Panc1 (cell line): ENCODE data around the gene ATXN10. TPM values are rescaled to one million over a fixed set of nuclear protein-coding genes. Genes with fewer than 3 reads are reported as not detected.

ENCODE experiments used
- ATAC-seq: fragments of 200-7000 bp; cut with Tn5 transposase; 2 replicates; pipeline ENCODE4 v1.9.1; 2020; ENCODE audit warnings: mild to moderate bottlenecking, moderate library complexity
- BruUV-seq: library from RNA; stranded (reverse); fragments of 400-500 nt; replicated peaks from 2 replicates; lab custom pipeline; 2021; lab: Mats Ljungman, UMichigan
- CTCF ChIA-PET: fragments of 300-600 bp; sonication (Branson Sonifier 250); formaldehyde crosslinking; loops from one replicate; lab custom pipeline; 2022; ENCODE audit warnings: antibody characterized with exemption; lab: Charles Lee
- POLR2A ChIA-PET: fragments of 300-600 bp; sonication (Branson Sonifier 250); formaldehyde crosslinking; loops from one replicate; lab custom pipeline; 2022; ENCODE audit warnings: antibody characterized with exemption; lab: Charles Lee
- DNase-seq: peaks from one replicate; pipeline ENCODE4 v3.0.0-alpha.2; 2010; ENCODE audit warnings: low read depth, low spot score
- H3K27ac ChIP-seq: 2 replicates; pipeline ENCODE4 v1.5.1; 2011; ENCODE audit warnings: mild to moderate bottlenecking, low read length, inconsistent platforms
- H3K27me3 ChIP-seq: fragments of 200-500 bp; sonication (Bioruptor generic); 2 replicates; pipeline ENCODE4 v1.6.0; 2014; ENCODE audit warnings: low read length, inconsistent platforms; ENCODE audit not compliant: control insufficient read depth, insufficient read depth
- H3K36me3 ChIP-seq: fragments of 200-500 bp; sonication (Bioruptor generic); 2 replicates; pipeline ENCODE4 v1.5.1; 2014; ENCODE audit warnings: inconsistent platforms, mild to moderate bottlenecking, low read length, moderate library complexity; ENCODE audit not compliant: control insufficient read depth, insufficient read depth
- H3K4me1 ChIP-seq: 2 replicates; pipeline ENCODE4 v1.5.1; 2011; ENCODE audit warnings: inconsistent platforms, mild to moderate bottlenecking, low read length, moderate library complexity; ENCODE audit not compliant: control insufficient read depth, insufficient read depth
- H3K4me3 ChIP-seq, 2 experiments: 2 replicates each; pipeline ENCODE4 v1.5.1; 2011 to 2012; ENCODE audit warnings: low read depth in 2 of 2, low read length in 2 of 2, mild to moderate bottlenecking in 2 of 2, inconsistent platforms in 1 of 2, moderate library complexity in 1 of 2
- H3K9me3 ChIP-seq: fragments of 200-500 bp; sonication (Bioruptor generic); 2 replicates; pipeline ENCODE4 v1.5.1; 2014; ENCODE audit warnings: low read depth, mild to moderate bottlenecking, inconsistent platforms, low read length, moderate library complexity; ENCODE audit not compliant: control insufficient read depth, insufficient read depth
- POLR2AphosphoS5 ChIP-seq: IDR thresholded peaks from 2 replicates; pipeline ENCODE4 v1.6.1; 2012; ENCODE audit warnings: mild to moderate bottlenecking, low read depth, low read length, moderate library complexity
- SIN3A ChIP-seq: IDR thresholded peaks from 2 replicates; pipeline ENCODE4 v1.6.1; 2012; ENCODE audit warnings: low read depth, mild to moderate bottlenecking, low read length, moderate library complexity, borderline replicate concordance; ENCODE audit not compliant: insufficient read depth
- TCF7L2 ChIP-seq: IDR thresholded peaks from 2 replicates; pipeline ENCODE4 v1.6.1; 2011; ENCODE audit warnings: mild to moderate bottlenecking, low read depth, low read length, inconsistent platforms
- in situ Hi-C: cut with HindIII; loops from 2 replicates; pipeline ENCODE4 v1.10.0; 2016; ENCODE audit warnings: low sequenced_read_pairs, low pct_unique_long_range_greater_than_20kb
- intact Hi-C: fragments of 100-400 bp; cut with micrococcal nuclease; formaldehyde crosslinking; loops from one replicate; pipeline ENCODE4 v1.10.0; 2022; ENCODE audit not compliant: unreplicated experiment
- total RNA-seq: library from RNA; stranded (reverse); gene quantifications from one replicate; pipeline ENCODE4 v1.2.1, GENCODE V29; 2021; ENCODE audit not compliant: unreplicated experiment
- TF ChIP-seq, protein P1 (sequence below): fragments of 450-650 bp; IDR thresholded peaks from 2 replicates; pipeline ENCODE4 v1.5.1; 2017; ENCODE audit warnings: mild to moderate bottlenecking
- TF ChIP-seq, protein P2 (sequence below), 2 experiments: IDR thresholded peaks; 2 replicates each; pipeline ENCODE4 v1.6.1; 2011 to 2012; ENCODE audit warnings: low read depth in 2 of 2, control low read depth in 1 of 2, low read length in 1 of 2, mild to moderate bottlenecking in 1 of 2, moderate library complexity in 1 of 2; ENCODE audit not compliant: insufficient read depth in 1 of 2

Gene ATXN10
- total RNA-seq, 1 experiment from 2014 or later: 184 TPM

DNA sequence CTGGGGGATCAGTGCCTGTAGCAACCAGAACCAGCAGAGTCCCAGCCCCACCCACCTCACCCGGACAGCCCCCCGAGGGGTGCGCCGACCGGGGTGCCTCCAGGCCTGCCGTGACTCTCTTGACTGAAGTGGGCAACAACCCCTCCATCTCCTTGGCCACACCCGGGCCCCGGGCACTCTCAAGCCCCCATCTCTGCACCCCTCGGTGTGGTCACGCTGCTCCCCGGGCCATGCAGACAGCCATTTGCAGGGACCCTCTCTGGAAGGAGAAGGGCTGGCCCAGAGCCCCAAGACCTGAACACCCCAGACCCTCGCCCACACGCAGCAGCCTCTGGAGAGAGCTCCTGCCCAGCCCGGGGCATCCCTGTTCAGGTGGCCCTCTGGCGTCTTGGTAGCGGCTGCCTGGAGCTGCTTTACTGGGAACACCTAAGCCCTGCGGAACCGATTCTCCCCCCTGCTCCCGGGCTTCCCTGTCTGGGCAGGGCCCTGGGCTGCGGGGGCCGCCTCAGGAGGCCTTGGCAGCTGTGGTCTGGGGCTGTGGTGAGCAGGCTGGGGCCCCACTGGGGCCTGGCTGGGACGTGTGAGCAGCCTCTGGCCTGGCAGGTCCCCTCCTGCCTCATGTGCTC, 220.5 kb downstream of the ATXN10 start:
- POLR2A ChIA-PET: no interaction called here
- Histone ChIP-seq H3K4me1 (no peaks in the 10 kb centered on the region), H3K27me3 (no peaks in the 10 kb centered on the region), H3K36me3 (no peaks in the 10 kb centered on the region), H3K27ac (no peak overlapping the region), H3K4me3 (no peak overlapping the region), H3K9me3 (no peaks in the 10 kb centered on the region)
- TF ChIP-seq, protein P1, sequence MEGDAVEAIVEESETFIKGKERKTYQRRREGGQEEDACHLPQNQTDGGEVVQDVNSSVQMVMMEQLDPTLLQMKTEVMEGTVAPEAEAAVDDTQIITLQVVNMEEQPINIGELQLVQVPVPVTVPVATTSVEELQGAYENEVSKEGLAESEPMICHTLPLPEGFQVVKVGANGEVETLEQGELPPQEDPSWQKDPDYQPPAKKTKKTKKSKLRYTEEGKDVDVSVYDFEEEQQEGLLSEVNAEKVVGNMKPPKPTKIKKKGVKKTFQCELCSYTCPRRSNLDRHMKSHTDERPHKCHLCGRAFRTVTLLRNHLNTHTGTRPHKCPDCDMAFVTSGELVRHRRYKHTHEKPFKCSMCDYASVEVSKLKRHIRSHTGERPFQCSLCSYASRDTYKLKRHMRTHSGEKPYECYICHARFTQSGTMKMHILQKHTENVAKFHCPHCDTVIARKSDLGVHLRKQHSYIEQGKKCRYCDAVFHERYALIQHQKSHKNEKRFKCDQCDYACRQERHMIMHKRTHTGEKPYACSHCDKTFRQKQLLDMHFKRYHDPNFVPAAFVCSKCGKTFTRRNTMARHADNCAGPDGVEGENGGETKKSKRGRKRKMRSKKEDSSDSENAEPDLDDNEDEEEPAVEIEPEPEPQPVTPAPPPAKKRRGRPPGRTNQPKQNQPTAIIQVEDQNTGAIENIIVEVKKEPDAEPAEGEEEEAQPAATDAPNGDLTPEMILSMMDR: no peak
- CTCF ChIA-PET: no interaction called here
- BruUV-seq: no TSS peak
- in situ Hi-C loops (no loop called here), intact Hi-C loops (no loop called here)
- ATAC-seq (no peak), DNase-seq (no peak)

DNA sequence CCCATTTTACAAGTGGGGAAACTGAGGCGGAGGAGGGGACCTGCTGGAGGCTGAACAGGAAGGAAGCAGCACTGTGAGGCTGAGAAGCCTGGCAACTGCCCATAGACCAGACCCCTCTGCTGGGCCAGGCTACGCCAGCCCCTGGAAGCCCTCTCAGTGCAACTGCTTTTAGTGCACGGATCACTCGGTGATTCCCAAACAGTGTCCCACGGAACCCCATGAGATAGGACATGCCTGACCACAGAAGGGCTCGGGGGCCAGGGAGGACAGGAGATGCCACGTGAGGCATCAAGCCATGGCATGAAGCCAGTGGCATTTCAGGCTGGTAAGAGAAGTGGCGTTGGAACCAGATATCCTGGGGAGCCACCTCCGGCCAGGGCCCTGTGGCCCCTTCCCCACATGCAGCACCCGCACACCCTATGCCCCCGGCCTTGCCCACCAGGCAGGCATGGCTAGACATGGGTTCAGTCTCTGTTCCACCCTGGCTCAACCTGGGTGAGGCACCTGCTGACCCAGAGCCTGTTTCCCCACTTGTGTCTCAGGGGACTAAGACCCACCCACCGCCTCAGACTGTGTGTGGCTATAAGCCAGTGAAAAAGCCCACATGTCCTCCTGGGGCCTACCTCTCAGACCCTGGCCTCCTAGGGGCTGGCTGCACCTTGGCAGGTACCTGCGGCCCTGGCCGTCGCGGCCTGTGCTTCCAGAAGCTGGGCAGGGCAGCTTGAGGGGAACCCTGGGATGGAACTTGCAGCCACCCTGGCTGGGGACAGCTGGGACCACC, 221.2 kb downstream of the ATXN10 start:
- Histone ChIP-seq H3K27me3 (no peaks in the 10 kb centered on the region), H3K9me3 (no peaks in the 10 kb centered on the region), H3K36me3 (no peaks in the 10 kb centered on the region), H3K27ac (no peak overlapping the region), H3K4me3 (no peak overlapping the region), H3K4me1 (no peaks in the 10 kb centered on the region)
- TF ChIP-seq, protein P2, sequence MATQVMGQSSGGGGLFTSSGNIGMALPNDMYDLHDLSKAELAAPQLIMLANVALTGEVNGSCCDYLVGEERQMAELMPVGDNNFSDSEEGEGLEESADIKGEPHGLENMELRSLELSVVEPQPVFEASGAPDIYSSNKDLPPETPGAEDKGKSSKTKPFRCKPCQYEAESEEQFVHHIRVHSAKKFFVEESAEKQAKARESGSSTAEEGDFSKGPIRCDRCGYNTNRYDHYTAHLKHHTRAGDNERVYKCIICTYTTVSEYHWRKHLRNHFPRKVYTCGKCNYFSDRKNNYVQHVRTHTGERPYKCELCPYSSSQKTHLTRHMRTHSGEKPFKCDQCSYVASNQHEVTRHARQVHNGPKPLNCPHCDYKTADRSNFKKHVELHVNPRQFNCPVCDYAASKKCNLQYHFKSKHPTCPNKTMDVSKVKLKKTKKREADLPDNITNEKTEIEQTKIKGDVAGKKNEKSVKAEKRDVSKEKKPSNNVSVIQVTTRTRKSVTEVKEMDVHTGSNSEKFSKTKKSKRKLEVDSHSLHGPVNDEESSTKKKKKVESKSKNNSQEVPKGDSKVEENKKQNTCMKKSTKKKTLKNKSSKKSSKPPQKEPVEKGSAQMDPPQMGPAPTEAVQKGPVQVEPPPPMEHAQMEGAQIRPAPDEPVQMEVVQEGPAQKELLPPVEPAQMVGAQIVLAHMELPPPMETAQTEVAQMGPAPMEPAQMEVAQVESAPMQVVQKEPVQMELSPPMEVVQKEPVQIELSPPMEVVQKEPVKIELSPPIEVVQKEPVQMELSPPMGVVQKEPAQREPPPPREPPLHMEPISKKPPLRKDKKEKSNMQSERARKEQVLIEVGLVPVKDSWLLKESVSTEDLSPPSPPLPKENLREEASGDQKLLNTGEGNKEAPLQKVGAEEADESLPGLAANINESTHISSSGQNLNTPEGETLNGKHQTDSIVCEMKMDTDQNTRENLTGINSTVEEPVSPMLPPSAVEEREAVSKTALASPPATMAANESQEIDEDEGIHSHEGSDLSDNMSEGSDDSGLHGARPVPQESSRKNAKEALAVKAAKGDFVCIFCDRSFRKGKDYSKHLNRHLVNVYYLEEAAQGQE (IDR thresholded peaks at IDR 0.05; ENCODE audit: insufficient read depth in 1 of 2, low read depth in 2 of 2, low read length in 1 of 2): no peak
- TF ChIP-seq POLR2AphosphoS5 (no peak), SIN3A (no peak), TCF7L2 (no peak)
- TF ChIP-seq, protein P1: no peak
- ATAC-seq (no peak), DNase-seq (no peak)
- BruUV-seq: no TSS peak
- POLR2A ChIA-PET: no interaction called here
- intact Hi-C loops (no loop called here), in situ Hi-C loops (no loop called here)
- CTCF ChIA-PET: interaction anchor here (0.5 kb wide), 1 partner anchor 247 kb away, joined by 6 read pairs; no protein-coding TSS in a partner anchor
